HEK293 (cell line): Measurements from ENCODE around the gene LMO1.

Source experiments
- EGR2 ChIP-seq: fragments of 450-650 bp; formaldehyde crosslinking; IDR thresholded peaks from 2 replicates; pipeline ENCODE4 v1.5.1; 2016; ENCODE audit warnings: low read depth, missing biosample characterization, missing genetic modification characterization
- ZNF121 ChIP-seq: fragments of 450-650 bp; formaldehyde crosslinking; IDR thresholded peaks from 2 replicates; pipeline ENCODE4 v1.5.1; 2016; ENCODE audit warnings: missing biosample characterization, missing genetic modification characterization
- ZNF302 ChIP-seq: fragments of 450-650 bp; formaldehyde crosslinking; IDR thresholded peaks from 2 replicates; pipeline ENCODE4 v1.5.1; 2016; ENCODE audit warnings: missing biosample characterization, missing genetic modification characterization, low read depth
- TF ChIP-seq, protein P1 (sequence below): fragments of 450-650 bp; formaldehyde crosslinking; IDR thresholded peaks from 2 replicates; pipeline ENCODE4 v1.5.1; 2016; ENCODE audit warnings: missing biosample characterization, missing genetic modification characterization
- TF ChIP-seq, protein P2 (sequence below): fragments of 450-650 bp; formaldehyde crosslinking; IDR thresholded peaks from 2 replicates; pipeline ENCODE4 v1.5.1; 2016; ENCODE audit warnings: missing biosample characterization, missing genetic modification characterization
- TF ChIP-seq, protein P3 (sequence below): fragments of 450-650 bp; formaldehyde crosslinking; IDR thresholded peaks from 2 replicates; pipeline ENCODE4; 2016; ENCODE audit warnings: missing biosample characterization, missing genetic modification characterization
- TF ChIP-seq, protein P4 (sequence below): sonication (generic); formaldehyde crosslinking; IDR thresholded peaks from 2 replicates; pipeline ENCODE4 v1.8.1; 2022; ENCODE audit warnings: mild to moderate bottlenecking, moderate library complexity, missing genetic modification reagents

DNA sequence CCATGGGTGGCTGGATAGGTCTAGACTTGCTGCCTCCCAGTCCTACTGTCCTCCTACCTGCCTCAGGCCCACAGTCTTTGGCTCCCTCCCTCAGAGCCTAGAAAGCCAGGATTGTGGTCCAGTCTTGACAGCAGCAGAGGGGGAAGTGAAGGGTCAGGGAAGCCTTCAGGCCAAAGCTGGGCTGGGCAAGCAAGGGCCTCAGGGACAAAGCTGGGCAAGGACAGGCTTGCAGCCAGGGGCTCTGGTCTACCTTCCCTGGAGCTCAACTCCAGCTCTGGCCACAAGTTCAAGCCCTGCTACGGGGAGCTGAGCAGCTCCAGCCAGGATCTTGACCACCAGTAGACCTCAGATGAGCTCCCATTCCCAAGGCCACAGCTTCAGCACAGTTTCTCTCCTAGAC is 14.9 kb downstream of the LMO1 start:
- TF ChIP-seq, protein P1, sequence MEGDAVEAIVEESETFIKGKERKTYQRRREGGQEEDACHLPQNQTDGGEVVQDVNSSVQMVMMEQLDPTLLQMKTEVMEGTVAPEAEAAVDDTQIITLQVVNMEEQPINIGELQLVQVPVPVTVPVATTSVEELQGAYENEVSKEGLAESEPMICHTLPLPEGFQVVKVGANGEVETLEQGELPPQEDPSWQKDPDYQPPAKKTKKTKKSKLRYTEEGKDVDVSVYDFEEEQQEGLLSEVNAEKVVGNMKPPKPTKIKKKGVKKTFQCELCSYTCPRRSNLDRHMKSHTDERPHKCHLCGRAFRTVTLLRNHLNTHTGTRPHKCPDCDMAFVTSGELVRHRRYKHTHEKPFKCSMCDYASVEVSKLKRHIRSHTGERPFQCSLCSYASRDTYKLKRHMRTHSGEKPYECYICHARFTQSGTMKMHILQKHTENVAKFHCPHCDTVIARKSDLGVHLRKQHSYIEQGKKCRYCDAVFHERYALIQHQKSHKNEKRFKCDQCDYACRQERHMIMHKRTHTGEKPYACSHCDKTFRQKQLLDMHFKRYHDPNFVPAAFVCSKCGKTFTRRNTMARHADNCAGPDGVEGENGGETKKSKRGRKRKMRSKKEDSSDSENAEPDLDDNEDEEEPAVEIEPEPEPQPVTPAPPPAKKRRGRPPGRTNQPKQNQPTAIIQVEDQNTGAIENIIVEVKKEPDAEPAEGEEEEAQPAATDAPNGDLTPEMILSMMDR = no peak
- TF ChIP-seq, protein P2, sequence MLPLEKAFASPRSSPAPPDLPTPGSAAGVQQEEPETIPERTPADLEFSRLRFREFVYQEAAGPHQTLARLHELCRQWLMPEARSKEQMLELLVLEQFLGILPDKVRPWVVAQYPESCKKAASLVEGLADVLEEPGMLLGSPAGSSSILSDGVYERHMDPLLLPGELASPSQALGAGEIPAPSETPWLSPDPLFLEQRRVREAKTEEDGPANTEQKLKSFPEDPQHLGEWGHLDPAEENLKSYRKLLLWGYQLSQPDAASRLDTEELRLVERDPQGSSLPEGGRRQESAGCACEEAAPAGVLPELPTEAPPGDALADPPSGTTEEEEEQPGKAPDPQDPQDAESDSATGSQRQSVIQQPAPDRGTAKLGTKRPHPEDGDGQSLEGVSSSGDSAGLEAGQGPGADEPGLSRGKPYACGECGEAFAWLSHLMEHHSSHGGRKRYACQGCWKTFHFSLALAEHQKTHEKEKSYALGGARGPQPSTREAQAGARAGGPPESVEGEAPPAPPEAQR (tag by site-specific recombination) = no peak
- no peak for TF ChIP-seq EGR2 (tag by site-specific recombination)
- TF ChIP-seq, protein P3, sequence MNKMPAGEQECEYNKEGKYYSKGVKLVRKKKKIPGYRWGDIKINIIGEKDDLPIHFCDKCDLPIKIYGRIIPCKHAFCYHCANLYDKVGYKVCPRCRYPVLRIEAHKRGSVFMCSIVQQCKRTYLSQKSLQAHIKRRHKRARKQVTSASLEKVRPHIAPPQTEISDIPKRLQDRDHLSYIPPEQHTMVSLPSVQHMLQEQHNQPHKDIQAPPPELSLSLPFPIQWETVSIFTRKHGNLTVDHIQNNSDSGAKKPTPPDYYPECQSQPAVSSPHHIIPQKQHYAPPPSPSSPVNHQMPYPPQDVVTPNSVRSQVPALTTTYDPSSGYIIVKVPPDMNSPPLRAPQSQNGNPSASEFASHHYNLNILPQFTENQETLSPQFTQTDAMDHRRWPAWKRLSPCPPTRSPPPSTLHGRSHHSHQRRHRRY (tag by site-specific recombination) = no peak
- TF ChIP-seq ZNF121 = no peak
- TF ChIP-seq, protein P4, sequence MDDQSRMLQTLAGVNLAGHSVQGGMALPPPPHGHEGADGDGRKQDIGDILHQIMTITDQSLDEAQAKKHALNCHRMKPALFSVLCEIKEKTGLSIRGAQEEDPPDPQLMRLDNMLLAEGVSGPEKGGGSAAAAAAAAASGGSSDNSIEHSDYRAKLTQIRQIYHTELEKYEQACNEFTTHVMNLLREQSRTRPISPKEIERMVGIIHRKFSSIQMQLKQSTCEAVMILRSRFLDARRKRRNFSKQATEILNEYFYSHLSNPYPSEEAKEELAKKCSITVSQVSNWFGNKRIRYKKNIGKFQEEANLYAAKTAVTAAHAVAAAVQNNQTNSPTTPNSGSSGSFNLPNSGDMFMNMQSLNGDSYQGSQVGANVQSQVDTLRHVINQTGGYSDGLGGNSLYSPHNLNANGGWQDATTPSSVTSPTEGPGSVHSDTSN (CRISPR knock-in tag) = no peak
- TF ChIP-seq ZNF302 (tag by site-specific recombination) = no peak
